Inferior parietal cortex (tissue), 1 donor: ENCODE measurements around the gene SIK2.
A peak's percentile ranks its signal among the peaks of the same experiment; 100 is the strongest.

Experiments used
- DNase-seq: peaks from one replicate; pipeline ENCODE4 v3.0.0-alpha.2; 2016; ENCODE audit errors: extremely low spot score

The SIK2 gene

GRCh38 chr11:111601979-111602864 lies at the start of gene SIK2:
Gene SIK2 (plus strand): TSS chr11:111602449. CDS start chr11:111602564, 115 bp downstream.
- DNase-seq: peak; percentile 90

- DNase-seq: no peak
Measured at GRCh38 chr11:111554532-111554931, 47.7 kb upstream of the SIK2 start.

- DNase-seq: no peak
Measured at GRCh38 chr11:111555255-111555654, 47.0 kb upstream of the SIK2 start.

GRCh38 chr11:111557425-111558111 lies 44.7 kb upstream of the SIK2 start:
- DNase-seq: no peak

DNA sequence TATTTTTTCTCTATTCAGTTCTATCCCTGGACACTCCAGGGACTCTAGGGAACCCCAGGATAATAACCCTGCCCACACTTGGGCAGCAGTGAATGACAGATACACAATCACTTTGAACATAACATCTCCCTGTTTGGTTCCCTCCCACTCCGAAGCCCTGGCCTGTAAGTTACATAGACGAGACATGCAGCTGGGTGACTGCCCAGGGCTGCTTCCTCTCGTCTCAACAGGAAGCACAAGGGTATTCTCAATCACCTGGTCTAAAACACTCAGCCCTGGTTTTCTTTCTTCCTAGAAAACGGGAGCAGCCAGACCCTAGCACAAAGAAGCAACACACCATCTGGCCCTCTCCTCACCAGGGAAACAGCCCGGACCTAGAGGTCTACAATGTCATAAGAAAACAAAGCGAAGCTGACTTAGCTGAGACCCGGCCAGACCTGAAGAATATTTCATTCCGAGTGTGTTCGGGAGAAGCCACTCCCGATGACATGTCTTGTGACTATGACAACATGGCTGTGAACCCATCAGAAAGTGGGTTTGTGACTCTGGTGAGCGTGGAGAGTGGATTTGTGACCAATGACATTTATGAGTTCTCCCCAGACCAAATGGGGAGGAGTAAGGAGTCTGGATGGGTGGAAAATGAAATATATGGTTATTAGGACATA lies 42.3 kb upstream of the SIK2 start:
- DNase-seq: no peak

GRCh38 chr11:111560800-111561199 lies 41.4 kb upstream of the SIK2 start:
- DNase-seq: no peak

DNA sequence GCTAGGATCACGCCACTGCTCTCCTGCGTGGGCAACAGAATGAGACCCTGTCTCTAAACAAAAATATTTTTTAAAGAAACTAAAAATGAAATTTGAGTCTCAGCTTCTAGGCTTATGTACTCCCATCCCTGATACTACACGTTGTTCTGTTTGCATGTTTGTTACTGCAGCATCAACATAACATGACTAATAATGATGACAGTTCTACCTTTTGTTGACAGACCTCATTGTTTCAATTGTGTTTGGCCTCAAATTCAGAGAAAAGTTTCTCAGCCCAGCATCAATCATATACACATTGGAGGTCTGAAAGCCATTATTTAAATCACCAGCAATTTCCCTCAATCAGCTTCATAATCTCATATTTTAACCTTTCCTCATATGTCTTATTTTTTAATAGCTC lies 40.9 kb upstream of the SIK2 start:
- no peak for DNase-seq

DNA sequence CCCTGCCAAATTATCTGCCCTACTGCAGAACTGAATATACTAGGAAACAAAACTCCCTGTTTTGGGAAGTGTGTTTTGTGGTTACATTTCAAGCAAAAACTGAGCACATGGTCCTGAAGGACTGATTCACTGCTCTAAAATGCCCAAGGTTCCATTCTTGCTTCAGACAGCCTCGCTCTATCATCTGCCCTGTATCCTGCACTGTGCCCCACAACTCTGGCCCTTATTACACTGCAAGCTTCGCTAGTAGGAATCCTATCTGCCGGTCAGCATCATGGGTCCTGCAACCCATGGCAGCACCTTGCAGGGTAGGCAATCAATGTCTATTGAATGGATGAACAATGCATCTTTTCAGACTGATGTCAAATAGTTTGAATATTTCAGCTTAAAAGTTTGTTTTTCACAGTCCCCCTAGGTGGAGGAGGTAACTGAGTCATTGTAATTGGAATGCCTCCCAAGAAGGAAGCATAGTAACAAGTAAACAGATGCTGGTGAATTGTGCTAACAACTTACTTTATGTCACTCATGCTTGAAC lies 40.4 kb upstream of the SIK2 start:
- no peak for DNase-seq

- no peak for DNase-seq
Measured at GRCh38 chr11:111562692-111563389, 39.4 kb upstream of the SIK2 start.

DNA sequence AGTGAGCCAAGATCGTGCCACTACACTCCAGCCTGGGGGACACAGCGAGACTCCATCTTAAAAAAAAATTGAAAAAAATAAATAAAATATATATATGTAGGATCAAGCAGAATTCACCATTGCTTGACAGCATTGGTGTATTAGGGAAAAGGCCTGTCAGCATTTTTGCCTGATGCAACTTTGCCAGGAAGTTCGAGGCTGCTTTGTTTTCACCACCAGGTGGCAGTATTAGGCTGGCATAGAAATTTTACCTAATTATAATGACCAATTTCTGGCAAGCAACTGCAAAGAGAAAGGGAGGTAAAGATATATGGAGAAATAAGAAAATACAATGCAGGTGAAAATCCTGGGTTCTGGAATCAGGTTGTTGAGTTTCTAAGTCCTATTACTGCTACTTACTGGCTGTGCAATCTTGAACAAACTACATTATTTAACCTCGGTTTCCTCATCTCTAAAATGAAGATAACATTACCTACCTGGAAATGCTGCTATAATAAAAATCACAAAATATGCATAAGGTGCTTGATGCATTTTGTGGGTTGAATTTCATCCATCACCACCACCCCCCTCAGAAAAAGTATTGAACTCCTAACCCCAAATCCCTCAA lies 37.0 kb upstream of the SIK2 start:
- peak; percentile 90 for DNase-seq

GRCh38 chr11:111566324-111566723 lies 35.9 kb upstream of the SIK2 start:
- no peak for DNase-seq

DNA sequence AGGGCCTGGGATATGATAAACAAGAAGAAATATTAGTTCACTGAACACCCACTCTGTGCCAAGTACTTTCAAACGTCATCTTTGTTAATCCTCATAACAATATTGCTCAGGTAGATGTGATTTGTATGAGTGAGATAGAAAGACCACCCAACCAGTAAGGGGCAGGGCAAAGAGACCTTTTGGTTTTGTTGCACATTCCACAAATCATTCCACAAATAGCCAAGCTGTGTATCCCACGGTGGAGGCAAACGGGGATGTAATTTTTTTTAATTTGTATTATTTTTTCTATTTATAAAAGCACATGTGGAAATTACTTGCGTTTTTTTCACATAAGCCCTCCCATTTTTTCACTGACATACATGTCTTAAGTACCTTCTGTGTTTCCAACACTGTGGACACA lies 32.8 kb upstream of the SIK2 start:
- no peak for DNase-seq

- DNase-seq: no peak
Measured at GRCh38 chr11:111570796-111571195, 31.5 kb upstream of the SIK2 start.

DNA sequence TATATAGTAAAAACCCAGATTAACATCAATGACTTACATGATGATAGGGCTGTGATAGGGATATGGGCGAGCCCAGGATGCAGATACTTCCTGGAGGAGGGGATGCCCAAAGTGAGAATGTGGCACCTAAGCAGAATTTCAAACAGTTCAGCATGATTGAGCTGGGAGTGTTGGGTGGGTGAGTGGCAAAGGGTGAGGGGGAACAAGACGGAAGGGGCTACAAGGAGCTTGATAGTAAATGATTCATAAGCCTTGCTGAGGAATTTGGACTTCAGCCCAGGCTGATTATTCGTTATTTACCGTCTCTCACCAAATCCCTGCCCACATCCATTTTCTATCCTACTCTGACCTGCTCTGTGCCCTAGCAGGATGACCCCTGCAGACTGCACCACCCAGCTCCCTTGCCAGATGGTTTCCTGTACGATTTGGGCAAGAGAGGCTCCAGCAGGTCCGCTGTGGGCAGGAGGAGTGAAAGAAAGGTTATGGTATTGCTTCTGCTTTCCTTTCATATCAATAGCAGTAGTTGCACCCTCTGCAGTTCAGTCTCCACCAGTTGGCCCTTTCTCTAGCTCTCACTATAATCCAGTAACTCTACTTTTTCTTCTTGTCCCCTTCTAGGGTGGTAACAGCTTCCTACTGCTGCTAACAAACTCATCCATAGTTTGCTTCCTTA lies 30.3 kb upstream of the SIK2 start:
- DNase-seq: no peak

GRCh38 chr11:111572581-111572980 lies 29.7 kb upstream of the SIK2 start:
- DNase-seq: no peak

DNA sequence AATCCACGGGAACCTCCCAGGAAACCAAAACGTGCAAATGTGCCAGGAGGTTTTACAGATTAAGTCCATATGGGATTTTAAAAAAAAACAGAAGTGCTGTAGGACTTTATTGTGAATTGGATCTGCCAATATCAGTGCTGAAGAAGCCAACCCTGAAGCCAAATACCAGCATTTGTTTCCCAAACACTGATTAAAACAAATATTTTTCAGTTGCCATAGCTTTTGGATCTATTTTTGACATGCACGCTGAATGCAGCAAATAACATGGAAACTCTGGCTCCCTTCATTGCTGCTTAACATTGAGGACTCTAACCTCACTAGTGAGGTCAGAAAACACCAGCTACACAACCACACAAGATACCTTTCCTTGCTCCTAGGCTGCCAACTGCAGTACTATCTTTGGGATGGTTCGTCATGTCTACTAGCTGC lies 28.4 kb upstream of the SIK2 start:
- DNase-seq: no peak

GRCh38 chr11:111574373-111575225 lies 27.6 kb upstream of the SIK2 start:
- DNase-seq: no peak

GRCh38 chr11:111575740-111576139 lies 26.5 kb upstream of the SIK2 start:
- no peak for DNase-seq

GRCh38 chr11:111577821-111578220 lies 24.4 kb upstream of the SIK2 start:
- no peak for DNase-seq

DNA sequence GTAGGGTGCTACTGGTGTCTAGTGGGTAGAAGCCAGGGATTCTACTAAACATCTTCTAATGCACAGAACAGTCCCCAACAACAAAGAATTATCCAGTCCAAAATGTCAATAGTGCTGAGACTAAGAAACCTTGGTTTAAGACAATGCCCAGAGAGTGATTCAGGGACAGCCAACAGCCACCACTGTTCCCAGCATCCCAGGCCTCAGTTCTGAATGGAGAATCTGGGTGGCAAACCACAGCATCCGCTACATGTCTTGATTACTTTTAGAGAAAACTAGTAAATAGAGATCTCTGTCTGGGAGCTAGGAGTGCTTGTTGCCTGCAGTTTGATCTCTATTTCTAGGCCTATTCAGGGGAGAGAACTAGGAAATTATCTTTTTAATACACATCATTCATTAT lies 20.9 kb upstream of the SIK2 start:
- DNase-seq: no peak
